Liver (tissue), 9 donors: ENCODE measurements around the gene P2RY1. TPM values are rescaled to one million over a fixed set of nuclear protein-coding genes. Genes with fewer than 3 reads are reported as not detected.

ENCODE experiments used
- DNase-seq: peaks from one replicate; pipeline ENCODE4 v3.0.0-alpha.2; 2017; ENCODE audit warnings: low spot score
- H3K27ac ChIP-seq, 2 donors: one replicate each; pipeline ENCODE4 v1.7.0; 2013; ENCODE audit warnings: inconsistent platforms in 2 of 2, low read length in 2 of 2, control low read depth in 1 of 2, low read depth in 1 of 2, mild to moderate bottlenecking in 1 of 2
- H3K27me3 ChIP-seq, 4 donors: one replicate each; pipeline versions ENCODE4 v1.6.1 to v1.7.0; 2013; ENCODE audit warnings: low read length in 3 of 4, inconsistent platforms in 1 of 4, mild to moderate bottlenecking in 1 of 4, moderate library complexity in 1 of 4; ENCODE audit not compliant: control insufficient read depth in 4 of 4, insufficient read depth in 4 of 4
- H3K36me3 ChIP-seq, 4 donors: one replicate each; pipeline versions ENCODE4 v1.6.1 to v1.7.0; 2013; ENCODE audit warnings: low read length in 3 of 4, mild to moderate bottlenecking in 3 of 4, low read depth in 1 of 4, moderate library complexity in 1 of 4; ENCODE audit not compliant: control insufficient read depth in 4 of 4, insufficient read depth in 3 of 4
- H3K4me1 ChIP-seq, 4 donors: one replicate each; pipeline versions ENCODE4 v1.6.1 to v1.7.0; 2013; ENCODE audit warnings: low read length in 3 of 4, mild to moderate bottlenecking in 3 of 4, moderate library complexity in 1 of 4; ENCODE audit not compliant: control insufficient read depth in 4 of 4, insufficient read depth in 4 of 4
- H3K4me3 ChIP-seq, 3 donors: one replicate each; pipeline versions ENCODE4 v1.6.1 to v1.7.0; 2013; ENCODE audit warnings: low read length in 3 of 3, control low read depth in 1 of 3, low read depth in 1 of 3, mild to moderate bottlenecking in 1 of 3
- H3K9ac ChIP-seq, 2 donors: one replicate each; pipeline ENCODE4 v1.7.0; 2013; ENCODE audit warnings: low read length in 2 of 2, mild to moderate bottlenecking in 2 of 2, moderate library complexity in 2 of 2, control low read depth in 1 of 2, low read depth in 1 of 2
- H3K9me3 ChIP-seq, 4 donors: one replicate each; pipeline versions ENCODE4 v1.6.1 to v1.7.0; 2013; ENCODE audit warnings: low read length in 3 of 4; ENCODE audit not compliant: control insufficient read depth in 4 of 4
- CTCF ChIP-seq: fragments of 150-350 bp; IDR thresholded peaks from 2 replicates; pipeline ENCODE4 v1.5.1; 2017; ENCODE audit warnings: improper control_type of control experiment, low read depth, low read length; ENCODE audit not compliant: missing input control
- EGR1 ChIP-seq, 2 donors: IDR thresholded peaks; 2 replicates each; pipeline ENCODE4 v1.6.1; 2016 to 2018; ENCODE audit warnings: antibody characterized with exemption in 2 of 2, low read depth in 2 of 2
- FOXA2 ChIP-seq: IDR thresholded peaks from 2 replicates; pipeline ENCODE4 v1.6.1; 2016; ENCODE audit warnings: antibody characterized with exemption
- GABPA ChIP-seq, 2 donors: IDR thresholded peaks in 1 of 2; conservative IDR thresholded peaks in 1 of 2; 2 replicates each; pipeline ENCODE4 v1.6.1; 2016; ENCODE audit warnings: antibody characterized with exemption in 2 of 2, mild to moderate bottlenecking in 1 of 2, moderate library complexity in 1 of 2
- HNF4G ChIP-seq: IDR thresholded peaks from 2 replicates; pipeline ENCODE4 v1.6.1; 2016; ENCODE audit warnings: antibody characterized with exemption
- MAX ChIP-seq: IDR thresholded peaks from 2 replicates; pipeline ENCODE4 v1.6.1; 2016; ENCODE audit warnings: antibody characterized with exemption
- NR2F2 ChIP-seq: IDR thresholded peaks from 2 replicates; pipeline ENCODE4 v1.6.1; 2016; ENCODE audit warnings: antibody characterized with exemption
- RAD21 ChIP-seq, 2 donors: IDR thresholded peaks; 2 replicates each; pipeline ENCODE4 v1.6.1; 2016; ENCODE audit warnings: antibody characterized with exemption in 2 of 2, mild to moderate bottlenecking in 2 of 2
- RXRA ChIP-seq, 2 donors: IDR thresholded peaks; 2 replicates each; pipeline ENCODE4 v1.6.1; 2017 to 2018; ENCODE audit warnings: antibody characterized with exemption in 2 of 2, mild to moderate bottlenecking in 1 of 2
- SP1 ChIP-seq: IDR thresholded peaks from 2 replicates; pipeline ENCODE4 v1.6.1; 2018; ENCODE audit warnings: antibody characterized with exemption, mild to moderate bottlenecking
- YY1 ChIP-seq: IDR thresholded peaks from 2 replicates; pipeline ENCODE4 v1.6.1; 2016; ENCODE audit warnings: antibody characterized with exemption, mild to moderate bottlenecking
- WGBS: extraction: QIAGEN DNeasy Blood & Tissue Kit; methylation state at CpG from one replicate; pipeline ENCODE4 v1.1.7; 2013; 5-methylcytosine and 5-hydroxymethylcytosine counted together
- polyA plus RNA-seq, 2 donors: library from polyadenylated mRNA; stranded (reverse) in 1 of 2; unstranded in 1 of 2; fragments of 200-250 nt in 1 of 2; fragments of >200 nt in 1 of 2; fragmentation: Nextera tagmentation in 1 of 2; extraction: Ambion mirVana in 1 of 2; gene quantifications; one replicate each; pipeline versions ENCODE4 v1.2.1 to v1.2.3, GENCODE V29; 2013 to 2015
- total RNA-seq, 2 donors: library from RNA; depleted of rRNA; stranded (reverse); fragments of >200 nt; gene quantifications; one replicate each; pipeline ENCODE4 v1.2.3, GENCODE V29; 2014
- TF ChIP-seq, protein P1 (sequence below): IDR thresholded peaks from 2 replicates; pipeline ENCODE4 v1.6.1; 2016; ENCODE audit warnings: antibody characterized with exemption
- TF ChIP-seq, protein P2 (sequence below): IDR thresholded peaks from 2 replicates; pipeline ENCODE4 v1.6.1; 2016; ENCODE audit warnings: antibody characterized with exemption, mild to moderate bottlenecking
- TF ChIP-seq, protein P3 (sequence below): IDR thresholded peaks from 2 replicates; pipeline ENCODE4 v1.6.1; 2016; ENCODE audit warnings: antibody characterized with exemption
- donor health status: healthy.
- donor health status: healthy.
- donor health status: healthy.
- donor health status: healthy.
- donor health status: healthy.

Gene P2RY1
- total and polyA plus RNA-seq, 4 donors: 0.54 to 7.5 (median 1.9) TPM

DNA sequence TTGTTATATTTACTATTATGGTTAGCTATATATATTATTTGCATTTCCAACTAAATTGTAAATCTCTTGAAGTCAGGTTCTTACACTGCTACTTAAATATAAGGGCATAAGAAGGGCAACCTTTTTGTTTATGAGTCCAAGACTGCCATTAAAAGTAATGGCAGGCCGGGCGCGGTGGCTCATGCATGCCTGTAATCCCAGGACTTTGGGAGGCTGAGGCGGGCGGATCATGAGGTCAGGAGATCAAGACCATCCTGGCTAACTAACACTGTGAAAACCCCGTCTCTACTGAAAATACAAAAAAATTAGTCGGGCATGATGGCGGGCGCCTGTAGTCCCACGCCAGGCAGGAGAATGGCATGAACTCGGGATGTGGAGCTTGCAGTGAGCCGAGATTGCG, 2.9 kb upstream of the P2RY1 start:
- no peaks in the 10 kb centered on the region for H3K36me3 ChIP-seq
- no peaks in the 10 kb centered on the region for H3K9me3 ChIP-seq
- no peak overlapping the region for H3K9ac ChIP-seq
- WGBS: 94% methylated on average over 13 of the region's 13 CpGs
- no peak for DNase-seq
- TF ChIP-seq HNF4G (no peak), GABPA (IDR thresholded peaks at IDR 0.05 in 1 of 2, conservative IDR thresholded peaks at IDR 0.05 in 1 of 2) (no peak), FOXA2 (no peak), RAD21 (IDR thresholded peaks at IDR 0.05) (no peak), MAX (no peak), RXRA (IDR thresholded peaks at IDR 0.05) (no peak)
- TF ChIP-seq, protein P1, sequence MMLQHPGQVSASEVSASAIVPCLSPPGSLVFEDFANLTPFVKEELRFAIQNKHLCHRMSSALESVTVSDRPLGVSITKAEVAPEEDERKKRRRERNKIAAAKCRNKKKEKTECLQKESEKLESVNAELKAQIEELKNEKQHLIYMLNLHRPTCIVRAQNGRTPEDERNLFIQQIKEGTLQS: no peak
- TF ChIP-seq, protein P2, sequence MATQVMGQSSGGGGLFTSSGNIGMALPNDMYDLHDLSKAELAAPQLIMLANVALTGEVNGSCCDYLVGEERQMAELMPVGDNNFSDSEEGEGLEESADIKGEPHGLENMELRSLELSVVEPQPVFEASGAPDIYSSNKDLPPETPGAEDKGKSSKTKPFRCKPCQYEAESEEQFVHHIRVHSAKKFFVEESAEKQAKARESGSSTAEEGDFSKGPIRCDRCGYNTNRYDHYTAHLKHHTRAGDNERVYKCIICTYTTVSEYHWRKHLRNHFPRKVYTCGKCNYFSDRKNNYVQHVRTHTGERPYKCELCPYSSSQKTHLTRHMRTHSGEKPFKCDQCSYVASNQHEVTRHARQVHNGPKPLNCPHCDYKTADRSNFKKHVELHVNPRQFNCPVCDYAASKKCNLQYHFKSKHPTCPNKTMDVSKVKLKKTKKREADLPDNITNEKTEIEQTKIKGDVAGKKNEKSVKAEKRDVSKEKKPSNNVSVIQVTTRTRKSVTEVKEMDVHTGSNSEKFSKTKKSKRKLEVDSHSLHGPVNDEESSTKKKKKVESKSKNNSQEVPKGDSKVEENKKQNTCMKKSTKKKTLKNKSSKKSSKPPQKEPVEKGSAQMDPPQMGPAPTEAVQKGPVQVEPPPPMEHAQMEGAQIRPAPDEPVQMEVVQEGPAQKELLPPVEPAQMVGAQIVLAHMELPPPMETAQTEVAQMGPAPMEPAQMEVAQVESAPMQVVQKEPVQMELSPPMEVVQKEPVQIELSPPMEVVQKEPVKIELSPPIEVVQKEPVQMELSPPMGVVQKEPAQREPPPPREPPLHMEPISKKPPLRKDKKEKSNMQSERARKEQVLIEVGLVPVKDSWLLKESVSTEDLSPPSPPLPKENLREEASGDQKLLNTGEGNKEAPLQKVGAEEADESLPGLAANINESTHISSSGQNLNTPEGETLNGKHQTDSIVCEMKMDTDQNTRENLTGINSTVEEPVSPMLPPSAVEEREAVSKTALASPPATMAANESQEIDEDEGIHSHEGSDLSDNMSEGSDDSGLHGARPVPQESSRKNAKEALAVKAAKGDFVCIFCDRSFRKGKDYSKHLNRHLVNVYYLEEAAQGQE: no peak
- TF ChIP-seq, protein P3, sequence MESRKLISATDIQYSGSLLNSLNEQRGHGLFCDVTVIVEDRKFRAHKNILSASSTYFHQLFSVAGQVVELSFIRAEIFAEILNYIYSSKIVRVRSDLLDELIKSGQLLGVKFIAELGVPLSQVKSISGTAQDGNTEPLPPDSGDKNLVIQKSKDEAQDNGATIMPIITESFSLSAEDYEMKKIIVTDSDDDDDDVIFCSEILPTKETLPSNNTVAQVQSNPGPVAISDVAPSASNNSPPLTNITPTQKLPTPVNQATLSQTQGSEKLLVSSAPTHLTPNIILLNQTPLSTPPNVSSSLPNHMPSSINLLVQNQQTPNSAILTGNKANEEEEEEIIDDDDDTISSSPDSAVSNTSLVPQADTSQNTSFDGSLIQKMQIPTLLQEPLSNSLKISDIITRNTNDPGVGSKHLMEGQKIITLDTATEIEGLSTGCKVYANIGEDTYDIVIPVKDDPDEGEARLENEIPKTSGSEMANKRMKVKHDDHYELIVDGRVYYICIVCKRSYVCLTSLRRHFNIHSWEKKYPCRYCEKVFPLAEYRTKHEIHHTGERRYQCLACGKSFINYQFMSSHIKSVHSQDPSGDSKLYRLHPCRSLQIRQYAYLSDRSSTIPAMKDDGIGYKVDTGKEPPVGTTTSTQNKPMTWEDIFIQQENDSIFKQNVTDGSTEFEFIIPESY: no peak
- peaks cover 0 to 5% (median 0%) of the 10 kb centered on the region in 4 donors for H3K27me3 ChIP-seq
- no peak overlapping the region for H3K27ac ChIP-seq
- no peak overlapping the region for H3K4me3 ChIP-seq
- H3K4me1 ChIP-seq: peaks cover 9 to 20% (median 12%) of the 10 kb centered on the region in 4 donors

GRCh38 chr3:152833089-152833488, 1.8 kb upstream of the P2RY1 start:
- TF ChIP-seq YY1 (no peak), NR2F2 (no peak), CTCF (no peak), FOXA2 (no peak), RAD21 (IDR thresholded peaks at IDR 0.05) (no peak), EGR1 (IDR thresholded peaks at IDR 0.05; ENCODE audit: low read depth in 2 of 2) (no peak), SP1 (no peak)
- TF ChIP-seq, protein P1: no peak
- TF ChIP-seq, protein P3: no peak

More at GRCh38 chr3:152833089-152833488, 1.8 kb upstream of the P2RY1 start:
- no peaks in the 10 kb centered on the region for H3K9me3 ChIP-seq
- peaks cover 0 to 5% (median 0%) of the 10 kb centered on the region in 4 donors for H3K27me3 ChIP-seq
- H3K4me3 ChIP-seq: no peak overlapping the region
- no peak overlapping the region for H3K9ac ChIP-seq
- H3K4me1 ChIP-seq: peaks cover 9 to 20% (median 12%) of the 10 kb centered on the region in 4 donors
- no peak overlapping the region for H3K27ac ChIP-seq
- H3K36me3 ChIP-seq: no peaks in the 10 kb centered on the region
- no peak for DNase-seq
